HEK293 (cell line): Measurements from ENCODE around the gene FBXO42.

Source experiments
- GLIS1 ChIP-seq: fragments of 450-650 bp; formaldehyde crosslinking; IDR thresholded peaks from 2 replicates; pipeline ENCODE4 v1.5.1; 2016; ENCODE audit warnings: missing biosample characterization, missing genetic modification characterization
- KLF10 ChIP-seq: fragments of 450-650 bp; IDR thresholded peaks from 2 replicates; pipeline ENCODE4 v1.5.1; 2018; ENCODE audit warnings: missing biosample characterization, mild to moderate bottlenecking, missing genetic modification characterization
- MZF1 ChIP-seq: fragments of 450-650 bp; formaldehyde crosslinking; IDR thresholded peaks from 2 replicates; pipeline ENCODE4 v1.5.1; 2017; ENCODE audit warnings: missing biosample characterization, missing genetic modification characterization, borderline replicate concordance
- REPIN1 ChIP-seq: fragments of 450-650 bp; formaldehyde crosslinking; IDR thresholded peaks from 2 replicates; pipeline ENCODE4 v1.5.1; 2017; ENCODE audit warnings: missing biosample characterization, missing genetic modification characterization, low read depth
- ZBTB1 ChIP-seq: fragments of 450-650 bp; formaldehyde crosslinking; IDR thresholded peaks from 2 replicates; pipeline ENCODE4 v1.5.1; 2016; ENCODE audit warnings: missing biosample characterization, missing genetic modification characterization
- ZBTB48 ChIP-seq: fragments of 450-650 bp; formaldehyde crosslinking; IDR thresholded peaks from 2 replicates; pipeline ENCODE4 v1.5.1; 2016; ENCODE audit warnings: missing biosample characterization, missing genetic modification characterization
- ZBTB7A ChIP-seq: fragments of 450-650 bp; formaldehyde crosslinking; IDR thresholded peaks from 2 replicates; pipeline ENCODE4 v1.5.1; 2016; ENCODE audit warnings: low read depth, missing biosample characterization, missing genetic modification characterization
- ZNF140 ChIP-seq: fragments of 450-650 bp; formaldehyde crosslinking; IDR thresholded peaks from 2 replicates; pipeline ENCODE4 v1.5.1; 2016; ENCODE audit warnings: missing biosample characterization, missing genetic modification characterization
- ZNF157 ChIP-seq: fragments of 450-650 bp; formaldehyde crosslinking; IDR thresholded peaks from 2 replicates; pipeline ENCODE4 v1.5.1; 2016; ENCODE audit warnings: missing biosample characterization, missing genetic modification characterization
- ZNF2 ChIP-seq: fragments of 450-650 bp; formaldehyde crosslinking; IDR thresholded peaks from 2 replicates; pipeline ENCODE4 v1.5.1; 2016; ENCODE audit warnings: missing biosample characterization, missing genetic modification characterization
- ZNF214 ChIP-seq: fragments of 450-650 bp; formaldehyde crosslinking; IDR thresholded peaks from 2 replicates; pipeline ENCODE4 v1.5.1; 2017; ENCODE audit warnings: missing biosample characterization, mild to moderate bottlenecking, missing genetic modification characterization, borderline replicate concordance
- ZNF23 ChIP-seq: fragments of 450-650 bp; formaldehyde crosslinking; IDR thresholded peaks from 2 replicates; pipeline ENCODE4 v1.5.1; 2016; ENCODE audit warnings: missing biosample characterization, missing genetic modification characterization, borderline replicate concordance
- ZNF266 ChIP-seq: fragments of 450-650 bp; formaldehyde crosslinking; IDR thresholded peaks from 2 replicates; pipeline ENCODE4 v1.5.1; 2016; ENCODE audit warnings: missing biosample characterization, missing genetic modification characterization, low read depth
- ZNF37A ChIP-seq: fragments of 450-650 bp; IDR thresholded peaks from 2 replicates; pipeline ENCODE4 v1.5.1; 2018; ENCODE audit warnings: missing biosample characterization, missing genetic modification characterization
- ZNF433 ChIP-seq: fragments of 450-650 bp; formaldehyde crosslinking; IDR thresholded peaks from 2 replicates; pipeline ENCODE4 v1.5.1; 2016; ENCODE audit warnings: missing biosample characterization, missing genetic modification characterization, low read depth
- ZNF510 ChIP-seq: fragments of 450-650 bp; formaldehyde crosslinking; IDR thresholded peaks from 2 replicates; pipeline ENCODE4 v1.5.1; 2018; ENCODE audit warnings: mild to moderate bottlenecking, missing genetic modification characterization, missing biosample characterization; ENCODE audit not compliant: insufficient replicate concordance
- ZNF555 ChIP-seq: fragments of 450-650 bp; formaldehyde crosslinking; conservative IDR thresholded peaks from 2 replicates; pipeline ENCODE4 v1.5.1; 2017; ENCODE audit warnings: missing biosample characterization, mild to moderate bottlenecking, missing genetic modification characterization, inconsistent platforms
- ZNF571 ChIP-seq: fragments of 450-650 bp; formaldehyde crosslinking; IDR thresholded peaks from 2 replicates; pipeline ENCODE4 v1.5.0; 2017; ENCODE audit warnings: missing biosample characterization, missing genetic modification characterization
- ZNF610 ChIP-seq: fragments of 450-650 bp; formaldehyde crosslinking; IDR thresholded peaks from 2 replicates; pipeline ENCODE4 v1.5.1; 2016; ENCODE audit warnings: missing biosample characterization, missing genetic modification characterization, borderline replicate concordance
- ZNF658 ChIP-seq: fragments of 450-650 bp; formaldehyde crosslinking; IDR thresholded peaks from 2 replicates; pipeline ENCODE4; 2016; ENCODE audit warnings: missing biosample characterization, missing genetic modification characterization
- ZNF670 ChIP-seq: fragments of 450-650 bp; formaldehyde crosslinking; IDR thresholded peaks from 2 replicates; pipeline ENCODE4 v1.5.1; 2016; ENCODE audit warnings: missing biosample characterization, missing genetic modification characterization, low read depth
- ZNF76 ChIP-seq: fragments of 450-650 bp; formaldehyde crosslinking; IDR thresholded peaks from 2 replicates; pipeline ENCODE4; 2016; ENCODE audit warnings: low read depth, missing biosample characterization, missing genetic modification characterization, borderline replicate concordance
- ZNF768 ChIP-seq: fragments of 450-650 bp; formaldehyde crosslinking; IDR thresholded peaks from 2 replicates; pipeline ENCODE4 v1.5.1; 2018; ENCODE audit warnings: missing biosample characterization, mild to moderate bottlenecking, missing genetic modification characterization
- ZNF785 ChIP-seq: fragments of 450-650 bp; formaldehyde crosslinking; IDR thresholded peaks from 2 replicates; pipeline ENCODE4 v1.5.1; 2016; ENCODE audit warnings: missing biosample characterization, missing genetic modification characterization
- ZSCAN16 ChIP-seq: fragments of 450-650 bp; formaldehyde crosslinking; IDR thresholded peaks from 2 replicates; pipeline ENCODE4 v1.5.1; 2016; ENCODE audit warnings: missing biosample characterization, missing genetic modification characterization
- ZXDB ChIP-seq: fragments of 450-650 bp; formaldehyde crosslinking; IDR thresholded peaks from 2 replicates; pipeline ENCODE4 v1.5.1; 2016; ENCODE audit warnings: missing biosample characterization, missing genetic modification characterization
- TF ChIP-seq, protein P1 (sequence below): fragments of 450-650 bp; formaldehyde crosslinking; IDR thresholded peaks from 2 replicates; pipeline ENCODE4 v1.5.1; 2016; ENCODE audit warnings: missing biosample characterization, missing genetic modification characterization, borderline replicate concordance
- TF ChIP-seq, protein P2 (sequence below): fragments of 450-650 bp; formaldehyde crosslinking; IDR thresholded peaks from 2 replicates; pipeline ENCODE4 v1.5.1; 2016; ENCODE audit warnings: missing biosample characterization, missing genetic modification characterization, low read depth
- TF ChIP-seq, protein P3 (sequence below): fragments of 450-650 bp; IDR thresholded peaks from 2 replicates; pipeline ENCODE4 v1.5.1; 2018; ENCODE audit warnings: missing biosample characterization, missing genetic modification characterization
- TF ChIP-seq, protein P4 (sequence below): fragments of 450-650 bp; formaldehyde crosslinking; IDR thresholded peaks from 2 replicates; pipeline ENCODE4 v1.5.1; 2016; ENCODE audit warnings: missing biosample characterization, missing genetic modification characterization, borderline replicate concordance
- TF ChIP-seq, protein P5 (sequence below): fragments of 450-650 bp; formaldehyde crosslinking; IDR thresholded peaks from 2 replicates; pipeline ENCODE4 v1.5.1; 2017; ENCODE audit warnings: missing biosample characterization, mild to moderate bottlenecking, missing genetic modification characterization, moderate library complexity

FBXO42 gene

DNA sequence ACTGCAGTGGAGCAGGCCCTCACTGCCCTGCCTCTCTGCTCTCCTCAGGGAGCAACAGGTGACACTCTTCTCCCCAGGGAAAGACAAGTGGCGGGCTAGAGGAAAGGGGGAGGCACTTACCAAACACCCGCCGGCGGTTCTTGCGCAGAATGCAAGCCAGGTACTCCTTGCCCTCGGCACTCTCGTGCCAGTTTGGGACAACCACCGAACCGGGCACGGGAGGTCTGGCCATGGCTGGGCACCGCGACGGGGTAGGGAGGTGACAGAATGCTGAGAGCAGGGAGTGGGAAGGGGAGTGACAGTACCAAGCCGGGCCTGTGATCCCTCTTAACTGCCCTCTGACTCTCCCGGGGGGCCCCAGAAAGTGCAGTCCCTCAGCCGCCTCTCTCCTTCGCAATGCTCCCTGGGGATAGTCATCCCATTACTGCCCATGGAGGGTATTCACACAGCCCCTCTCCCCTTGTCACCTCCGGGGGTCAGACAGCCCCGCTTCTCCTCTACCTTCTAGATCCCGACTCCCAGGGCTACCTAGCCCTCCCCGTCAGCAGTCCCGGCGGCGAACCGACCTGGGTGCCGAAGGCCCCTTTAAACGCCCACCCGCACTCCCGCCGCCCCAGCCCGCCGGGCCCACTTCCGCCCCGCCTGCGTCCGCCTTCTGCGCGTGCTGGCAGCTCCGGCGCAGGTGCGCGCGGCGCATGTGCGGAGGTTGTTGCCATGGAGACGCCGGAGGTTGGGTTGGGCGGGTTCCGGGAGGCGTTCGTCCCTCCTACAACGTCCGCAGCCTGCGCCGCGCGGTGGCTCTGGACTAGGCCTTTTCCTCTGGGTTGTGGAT is 115.6 kb downstream of the FBXO42 start, which contains the start of gene CPLANE2 (continued):
- TF ChIP-seq, protein P1, sequence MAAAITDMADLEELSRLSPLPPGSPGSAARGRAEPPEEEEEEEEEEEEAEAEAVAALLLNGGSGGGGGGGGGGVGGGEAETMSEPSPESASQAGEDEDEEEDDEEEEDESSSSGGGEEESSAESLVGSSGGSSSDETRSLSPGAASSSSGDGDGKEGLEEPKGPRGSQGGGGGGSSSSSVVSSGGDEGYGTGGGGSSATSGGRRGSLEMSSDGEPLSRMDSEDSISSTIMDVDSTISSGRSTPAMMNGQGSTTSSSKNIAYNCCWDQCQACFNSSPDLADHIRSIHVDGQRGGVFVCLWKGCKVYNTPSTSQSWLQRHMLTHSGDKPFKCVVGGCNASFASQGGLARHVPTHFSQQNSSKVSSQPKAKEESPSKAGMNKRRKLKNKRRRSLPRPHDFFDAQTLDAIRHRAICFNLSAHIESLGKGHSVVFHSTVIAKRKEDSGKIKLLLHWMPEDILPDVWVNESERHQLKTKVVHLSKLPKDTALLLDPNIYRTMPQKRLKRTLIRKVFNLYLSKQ (tag by site-specific recombination), result no peak
- TF ChIP-seq, protein P2, sequence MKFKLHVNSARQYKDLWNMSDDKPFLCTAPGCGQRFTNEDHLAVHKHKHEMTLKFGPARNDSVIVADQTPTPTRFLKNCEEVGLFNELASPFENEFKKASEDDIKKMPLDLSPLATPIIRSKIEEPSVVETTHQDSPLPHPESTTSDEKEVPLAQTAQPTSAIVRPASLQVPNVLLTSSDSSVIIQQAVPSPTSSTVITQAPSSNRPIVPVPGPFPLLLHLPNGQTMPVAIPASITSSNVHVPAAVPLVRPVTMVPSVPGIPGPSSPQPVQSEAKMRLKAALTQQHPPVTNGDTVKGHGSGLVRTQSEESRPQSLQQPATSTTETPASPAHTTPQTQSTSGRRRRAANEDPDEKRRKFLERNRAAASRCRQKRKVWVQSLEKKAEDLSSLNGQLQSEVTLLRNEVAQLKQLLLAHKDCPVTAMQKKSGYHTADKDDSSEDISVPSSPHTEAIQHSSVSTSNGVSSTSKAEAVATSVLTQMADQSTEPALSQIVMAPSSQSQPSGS, result no peak
- no peak for TF ChIP-seq ZNF658 (tag by site-specific recombination)
- no peak for TF ChIP-seq ZNF670 (tag by site-specific recombination)
- no peak for TF ChIP-seq ZNF140
- TF ChIP-seq ZNF571 (tag by site-specific recombination), result no peak
- no peak for TF ChIP-seq ZBTB1
- no peak for TF ChIP-seq ZNF266
- no peak for TF ChIP-seq ZNF768 (tag by site-specific recombination)
- TF ChIP-seq, protein P3, sequence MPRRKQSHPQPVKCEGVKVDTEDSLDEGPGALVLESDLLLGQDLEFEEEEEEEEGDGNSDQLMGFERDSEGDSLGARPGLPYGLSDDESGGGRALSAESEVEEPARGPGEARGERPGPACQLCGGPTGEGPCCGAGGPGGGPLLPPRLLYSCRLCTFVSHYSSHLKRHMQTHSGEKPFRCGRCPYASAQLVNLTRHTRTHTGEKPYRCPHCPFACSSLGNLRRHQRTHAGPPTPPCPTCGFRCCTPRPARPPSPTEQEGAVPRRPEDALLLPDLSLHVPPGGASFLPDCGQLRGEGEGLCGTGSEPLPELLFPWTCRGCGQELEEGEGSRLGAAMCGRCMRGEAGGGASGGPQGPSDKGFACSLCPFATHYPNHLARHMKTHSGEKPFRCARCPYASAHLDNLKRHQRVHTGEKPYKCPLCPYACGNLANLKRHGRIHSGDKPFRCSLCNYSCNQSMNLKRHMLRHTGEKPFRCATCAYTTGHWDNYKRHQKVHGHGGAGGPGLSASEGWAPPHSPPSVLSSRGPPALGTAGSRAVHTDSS (tag by site-specific recombination), result no peak
- peak; percentile 84 for TF ChIP-seq ZBTB7A
- no peak for TF ChIP-seq MZF1 (tag by site-specific recombination)
- no peak for TF ChIP-seq ZNF157 (tag by site-specific recombination)
- TF ChIP-seq ZNF2 (tag by site-specific recombination), result peak; percentile 25; the same call in 1 of the 2 replicates
- peak; percentile 62; the same call in 1 of the 2 replicates for TF ChIP-seq REPIN1 (tag by site-specific recombination)
- no peak for TF ChIP-seq ZNF214 (tag by site-specific recombination)
- peak; percentile 57 for TF ChIP-seq GLIS1
- no peak; the same call in 1 of the 2 replicates for TF ChIP-seq KLF10 (tag by site-specific recombination)
- 0 out of 2 replicates have a peak, but pooled peaks have one; percentile 12 for TF ChIP-seq ZSCAN16 (tag by site-specific recombination)
- no peak for TF ChIP-seq ZNF785 (tag by site-specific recombination)
- no peak for TF ChIP-seq ZNF37A (tag by site-specific recombination)
- no peak for TF ChIP-seq ZNF555 (tag by site-specific recombination)
- no peak for TF ChIP-seq ZNF433
- no peak for TF ChIP-seq ZNF510 (tag by site-specific recombination)
- TF ChIP-seq ZNF23 (tag by site-specific recombination), result no peak
- peak; percentile 65 for TF ChIP-seq ZNF76 (tag by site-specific recombination)
- no peak for TF ChIP-seq ZNF610 (tag by site-specific recombination)
- peak; percentile 87 for TF ChIP-seq ZBTB48 (tag by site-specific recombination)
- TF ChIP-seq, protein P4, sequence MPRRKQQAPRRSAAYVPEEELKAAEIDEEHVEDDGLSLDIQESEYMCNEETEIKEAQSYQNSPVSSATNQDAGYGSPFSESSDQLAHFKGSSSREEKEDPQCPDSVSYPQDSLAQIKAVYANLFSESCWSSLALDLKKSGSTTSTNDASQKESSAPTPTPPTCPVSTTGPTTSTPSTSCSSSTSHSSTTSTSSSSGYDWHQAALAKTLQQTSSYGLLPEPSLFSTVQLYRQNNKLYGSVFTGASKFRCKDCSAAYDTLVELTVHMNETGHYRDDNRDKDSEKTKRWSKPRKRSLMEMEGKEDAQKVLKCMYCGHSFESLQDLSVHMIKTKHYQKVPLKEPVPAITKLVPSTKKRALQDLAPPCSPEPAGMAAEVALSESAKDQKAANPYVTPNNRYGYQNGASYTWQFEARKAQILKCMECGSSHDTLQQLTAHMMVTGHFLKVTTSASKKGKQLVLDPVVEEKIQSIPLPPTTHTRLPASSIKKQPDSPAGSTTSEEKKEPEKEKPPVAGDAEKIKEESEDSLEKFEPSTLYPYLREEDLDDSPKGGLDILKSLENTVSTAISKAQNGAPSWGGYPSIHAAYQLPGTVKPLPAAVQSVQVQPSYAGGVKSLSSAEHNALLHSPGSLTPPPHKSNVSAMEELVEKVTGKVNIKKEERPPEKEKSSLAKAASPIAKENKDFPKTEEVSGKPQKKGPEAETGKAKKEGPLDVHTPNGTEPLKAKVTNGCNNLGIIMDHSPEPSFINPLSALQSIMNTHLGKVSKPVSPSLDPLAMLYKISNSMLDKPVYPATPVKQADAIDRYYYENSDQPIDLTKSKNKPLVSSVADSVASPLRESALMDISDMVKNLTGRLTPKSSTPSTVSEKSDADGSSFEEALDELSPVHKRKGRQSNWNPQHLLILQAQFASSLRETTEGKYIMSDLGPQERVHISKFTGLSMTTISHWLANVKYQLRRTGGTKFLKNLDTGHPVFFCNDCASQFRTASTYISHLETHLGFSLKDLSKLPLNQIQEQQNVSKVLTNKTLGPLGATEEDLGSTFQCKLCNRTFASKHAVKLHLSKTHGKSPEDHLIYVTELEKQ (tag by site-specific recombination), result no peak
- TF ChIP-seq ZXDB (tag by site-specific recombination), result peak; percentile 48; the same call in 1 of the 2 replicates
- TF ChIP-seq, protein P5, sequence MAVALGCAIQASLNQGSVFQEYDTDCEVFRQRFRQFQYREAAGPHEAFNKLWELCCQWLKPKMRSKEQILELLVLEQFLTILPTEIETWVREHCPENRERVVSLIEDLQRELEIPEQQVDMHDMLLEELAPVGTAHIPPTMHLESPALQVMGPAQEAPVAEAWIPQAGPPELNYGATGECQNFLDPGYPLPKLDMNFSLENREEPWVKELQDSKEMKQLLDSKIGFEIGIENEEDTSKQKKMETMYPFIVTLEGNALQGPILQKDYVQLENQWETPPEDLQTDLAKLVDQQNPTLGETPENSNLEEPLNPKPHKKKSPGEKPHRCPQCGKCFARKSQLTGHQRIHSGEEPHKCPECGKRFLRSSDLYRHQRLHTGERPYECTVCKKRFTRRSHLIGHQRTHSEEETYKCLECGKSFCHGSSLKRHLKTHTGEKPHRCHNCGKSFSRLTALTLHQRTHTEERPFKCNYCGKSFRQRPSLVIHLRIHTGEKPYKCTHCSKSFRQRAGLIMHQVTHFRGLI (tag by site-specific recombination), result peak; percentile 88
